ENCODE results near the gene ADAD1. TPM values are rescaled to one million over a fixed set of nuclear protein-coding genes. Genes with fewer than 3 reads are reported as not detected.

The ADAD1 gene
- total RNA-seq, 1 donor from 2014 or later = not detected

DNA sequence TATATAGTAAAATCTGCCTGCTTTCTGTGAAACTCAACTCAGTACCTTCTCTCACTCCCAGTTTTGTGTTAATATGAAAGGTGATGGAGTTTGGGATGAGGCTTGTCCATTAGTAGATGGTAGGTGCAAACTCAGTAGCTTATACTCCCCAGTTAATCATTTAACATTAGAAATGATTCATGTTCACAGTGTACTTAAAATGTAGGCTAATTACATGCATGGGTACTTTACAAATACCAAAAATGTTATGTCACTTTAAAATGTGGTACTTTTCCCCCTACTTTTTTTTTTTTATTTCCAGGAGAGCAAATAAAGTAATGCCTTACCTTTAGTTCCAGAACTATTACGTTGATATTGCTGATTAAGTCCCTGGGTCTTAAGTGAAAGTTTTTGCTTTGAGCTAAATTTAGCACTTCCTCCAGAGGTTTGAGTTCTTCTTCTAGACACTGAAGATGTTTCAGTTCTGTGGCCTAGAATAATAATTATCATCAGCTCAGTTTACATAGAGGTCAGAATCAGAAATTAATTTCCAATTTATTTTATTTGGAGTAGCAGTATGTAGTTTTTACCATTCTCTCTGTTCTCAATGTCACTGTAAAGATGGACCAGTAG lies 74.7 kb downstream of the ADAD1 start:
- intact Hi-C loops (cut with micrococcal nuclease) = loop anchor here (10.0 kb wide), 3 partner anchors 139 to 559 kb away; partner anchors contain the start of gene TRPC3

- intact Hi-C loops (cut with micrococcal nuclease) = loop anchor here (1.0 to 10.0 kb wide), 9 partner anchors 46 to 633 kb away; partner anchors contain the start of genes BLTP1, CCNA2, NUDT6 and TRPC3
Measured at GRCh38 chr4:122456231-122457116, 77.7 kb downstream of the ADAD1 start, which contains the start of gene IL2. TSS of gene IL2 (minus strand) at chr4:122456725. CDS start at chr4:122456440, 285 bp downstream.

DNA sequence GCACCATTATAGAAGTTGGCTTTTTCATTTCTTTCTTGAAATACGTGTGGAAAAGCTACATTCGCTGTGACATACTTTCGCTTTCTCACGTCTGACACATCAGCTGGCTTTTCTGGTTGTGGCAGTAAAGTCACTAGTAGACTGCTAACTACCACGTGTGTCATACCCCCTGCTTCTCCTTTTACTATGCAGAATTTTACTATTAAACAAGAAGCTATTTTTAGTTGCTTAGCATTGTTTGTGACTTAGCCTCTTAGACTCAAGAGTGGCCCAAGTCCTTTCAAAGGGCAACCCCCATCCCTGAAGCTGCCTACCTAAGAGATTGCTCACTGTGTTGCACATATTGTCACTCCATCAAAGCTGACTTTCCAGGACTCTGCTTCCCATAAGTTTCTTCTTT lies 79.8 kb downstream of the ADAD1 start:
- intact Hi-C loops (cut with micrococcal nuclease) = loop anchor here (5.0 to 10.0 kb wide), 5 partner anchors 144 to 564 kb away; partner anchors contain the start of genes BLTP1, NUDT6 and TRPC3

- intact Hi-C loops (cut with micrococcal nuclease) = no loop called here
Measured at GRCh38 chr4:122469457-122469856, 90.6 kb downstream of the ADAD1 start.

- intact Hi-C loops (cut with micrococcal nuclease) = no loop called here
Measured at GRCh38 chr4:122475233-122475632, 96.4 kb downstream of the ADAD1 start.

- intact Hi-C loops (cut with micrococcal nuclease) = no loop called here
Measured at GRCh38 chr4:122476126-122476525, 97.3 kb downstream of the ADAD1 start.

- intact Hi-C loops (cut with micrococcal nuclease) = no loop called here
Measured at GRCh38 chr4:122476745-122477144, 97.9 kb downstream of the ADAD1 start.

Other genes with a start within 250 kb of the ADAD1 start
- 31.6 and 36.4 TPM in 2 replicates for gene BLTP1, start 226.7 kb upstream of the ADAD1 start, total RNA-seq
- gene IL2, start 77.7 kb downstream of the ADAD1 start, total RNA-seq = 0.75 and 1.3 TPM in 2 replicates
- 0.50 and 0.66 TPM in 2 replicates for gene IL21, start 242.1 kb downstream of the ADAD1 start, total RNA-seq